HG03457 (cell line): ENCODE data around the gene ZSCAN23.
"Not testable (repeated sequence)": the region's sequence is repeated elsewhere in the genome, so short reads cannot be mapped to it uniquely, and the experiment has no call there.

ENCODE experiments used
- ATAC-seq: cut with Tn5 transposase; IDR thresholded peaks from one replicate; pipeline ENCODE4 v1.9.1; 2021; ENCODE audit warnings: moderate number of reproducible peaks; ENCODE audit not compliant: unreplicated experiment

The ZSCAN23 gene

GRCh38 chr6:28442586-28442985 lies 705 bp downstream of the ZSCAN23 start:
- ATAC-seq, result no peak

- no peak for ATAC-seq
Measured at GRCh38 chr6:28436404-28436803, 6.9 kb downstream of the ZSCAN23 start.

GRCh38 chr6:28433119-28433518 lies 10.2 kb downstream of the ZSCAN23 start:
- ATAC-seq, result no peak

- no peak for ATAC-seq
Measured at GRCh38 chr6:28429781-28430180, 13.5 kb downstream of the ZSCAN23 start.

GRCh38 chr6:28425944-28426541 lies 17.2 kb downstream of the ZSCAN23 start:
- ATAC-seq, result no peak

- no peak for ATAC-seq
Measured at GRCh38 chr6:28424163-28424562, 19.1 kb downstream of the ZSCAN23 start.

- no peak for ATAC-seq
Measured at GRCh38 chr6:28423546-28423945, 19.7 kb downstream of the ZSCAN23 start.

- no peak for ATAC-seq
Measured at GRCh38 chr6:28413681-28414080, 29.6 kb downstream of the ZSCAN23 start.

GRCh38 chr6:28410767-28411166 lies 32.5 kb downstream of the ZSCAN23 start:
- no peak for ATAC-seq

- ATAC-seq, result no peak
Measured at GRCh38 chr6:28408076-28408802, 35.1 kb downstream of the ZSCAN23 start.

GRCh38 chr6:28407401-28407800 lies 35.9 kb downstream of the ZSCAN23 start:
- ATAC-seq, result no peak

GRCh38 chr6:28403923-28404322 lies 39.4 kb downstream of the ZSCAN23 start:
- ATAC-seq, result not testable (repeated sequence)

GRCh38 chr6:28402197-28402596 lies 41.1 kb downstream of the ZSCAN23 start:
- no peak for ATAC-seq

- no peak for ATAC-seq
Measured at GRCh38 chr6:28401172-28401571, 42.1 kb downstream of the ZSCAN23 start.

- ATAC-seq, result no peak
Measured at GRCh38 chr6:28400122-28400451, 43.2 kb downstream of the ZSCAN23 start.

GRCh38 chr6:28399350-28400121 lies 43.8 kb downstream of the ZSCAN23 start, which contains the start of gene ZSCAN12:
TSS of gene ZSCAN12 (minus strand) at chr6:28399747. CDS start at chr6:28398405, 1,342 bp downstream.
- no peak for ATAC-seq

- ATAC-seq, result no peak
Measured at GRCh38 chr6:28395918-28396317, 47.4 kb downstream of the ZSCAN23 start.

- no peak for ATAC-seq
Measured at GRCh38 chr6:28393912-28394662, 49.2 kb downstream of the ZSCAN23 start.

GRCh38 chr6:28390688-28391087 lies 52.6 kb downstream of the ZSCAN23 start:
- no peak for ATAC-seq

GRCh38 chr6:28384143-28384533 lies 59.2 kb downstream of the ZSCAN23 start:
- ATAC-seq, result no peak
